VCaP (cell line): ENCODE results near the gene PDK2.

Experiments used
- H3K27ac ChIP-seq: fragments of 450-650 bp; 2 replicates; pipeline ENCODE4 v1.5.1; 2017
- TF ChIP-seq, protein P1 (sequence below): fragments of 450-650 bp; conservative IDR thresholded peaks from 2 replicates; pipeline ENCODE4 v1.5.1; 2017; ENCODE audit warnings: mild to moderate bottlenecking, moderate library complexity

The PDK2 gene

DNA sequence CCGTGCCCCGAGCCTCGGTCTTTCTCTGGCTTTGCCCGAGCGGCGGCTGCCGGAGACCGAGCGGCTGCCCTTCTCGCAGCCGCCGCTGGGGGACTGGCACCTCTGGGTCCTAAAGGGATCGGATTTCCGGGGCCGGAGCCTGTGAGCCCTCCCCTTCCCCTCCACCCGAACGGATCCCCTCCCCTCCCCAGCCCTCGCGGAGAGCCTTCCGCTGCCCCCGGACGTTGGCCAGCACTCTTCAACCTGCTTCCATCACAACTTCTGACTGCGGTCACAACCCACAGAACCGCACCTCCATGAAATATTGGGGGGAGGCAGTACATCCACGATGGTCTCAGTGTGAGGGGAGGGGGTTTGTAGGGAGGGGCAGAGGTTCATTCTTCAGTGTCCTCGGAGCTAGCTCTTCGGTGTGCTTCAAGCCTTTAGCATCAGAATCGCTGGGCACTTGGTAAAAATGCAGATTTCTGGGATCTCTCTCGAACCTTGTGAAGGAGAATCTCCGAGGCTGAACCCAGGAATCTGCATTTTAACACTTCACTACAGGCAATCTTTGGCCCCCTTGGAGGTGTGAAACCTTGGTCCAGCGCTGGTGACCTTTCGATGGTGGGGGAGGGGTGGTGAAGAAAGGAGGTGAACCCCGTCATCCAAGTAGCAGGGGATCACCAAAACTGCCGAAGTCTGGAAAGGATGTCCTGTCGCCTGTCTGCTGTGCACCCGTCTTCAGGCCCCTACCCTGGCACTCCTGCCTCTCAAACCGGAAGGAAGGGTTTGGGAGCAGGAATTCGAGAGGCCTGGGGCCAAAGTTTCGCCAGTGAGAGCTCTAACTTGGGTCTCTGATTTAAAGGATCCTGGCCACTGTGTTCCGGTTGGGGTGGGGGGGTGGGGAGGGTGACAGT lies 56.1 kb downstream of the PDK2 start:
- H3K27ac ChIP-seq, result peak overlapping the region; percentile 86
- TF ChIP-seq, protein P1, sequence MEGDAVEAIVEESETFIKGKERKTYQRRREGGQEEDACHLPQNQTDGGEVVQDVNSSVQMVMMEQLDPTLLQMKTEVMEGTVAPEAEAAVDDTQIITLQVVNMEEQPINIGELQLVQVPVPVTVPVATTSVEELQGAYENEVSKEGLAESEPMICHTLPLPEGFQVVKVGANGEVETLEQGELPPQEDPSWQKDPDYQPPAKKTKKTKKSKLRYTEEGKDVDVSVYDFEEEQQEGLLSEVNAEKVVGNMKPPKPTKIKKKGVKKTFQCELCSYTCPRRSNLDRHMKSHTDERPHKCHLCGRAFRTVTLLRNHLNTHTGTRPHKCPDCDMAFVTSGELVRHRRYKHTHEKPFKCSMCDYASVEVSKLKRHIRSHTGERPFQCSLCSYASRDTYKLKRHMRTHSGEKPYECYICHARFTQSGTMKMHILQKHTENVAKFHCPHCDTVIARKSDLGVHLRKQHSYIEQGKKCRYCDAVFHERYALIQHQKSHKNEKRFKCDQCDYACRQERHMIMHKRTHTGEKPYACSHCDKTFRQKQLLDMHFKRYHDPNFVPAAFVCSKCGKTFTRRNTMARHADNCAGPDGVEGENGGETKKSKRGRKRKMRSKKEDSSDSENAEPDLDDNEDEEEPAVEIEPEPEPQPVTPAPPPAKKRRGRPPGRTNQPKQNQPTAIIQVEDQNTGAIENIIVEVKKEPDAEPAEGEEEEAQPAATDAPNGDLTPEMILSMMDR, result peak; percentile 74

DNA sequence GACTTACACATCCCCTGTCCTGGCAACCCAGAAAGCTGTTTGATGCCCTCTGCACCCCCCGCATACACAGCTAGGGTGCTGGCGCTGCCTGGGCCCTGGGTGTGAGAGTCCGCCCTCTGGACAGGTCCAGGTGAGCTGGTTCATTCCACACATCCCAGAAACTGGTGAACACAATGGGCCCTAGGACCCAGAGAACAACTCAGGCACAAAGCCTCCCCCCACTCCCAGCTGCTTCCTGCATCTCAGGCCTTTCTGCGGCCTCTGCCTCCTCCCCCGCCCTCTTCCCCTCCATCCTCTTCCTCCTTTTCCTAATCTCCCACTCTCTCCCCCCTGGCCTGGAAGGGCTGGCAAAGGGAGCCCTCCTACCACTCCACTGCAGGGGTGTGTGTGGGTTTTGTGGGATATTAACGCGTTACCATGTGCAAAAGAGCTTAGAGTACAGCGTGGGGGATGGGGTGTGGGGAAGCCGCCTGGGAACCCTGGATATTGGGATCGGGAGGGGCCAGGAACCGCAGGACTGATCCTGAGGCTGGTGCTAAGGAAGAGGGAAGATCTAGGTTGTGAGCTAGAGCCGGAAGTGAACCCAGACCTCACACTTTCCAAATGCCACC lies 56.9 kb downstream of the PDK2 start:
- TF ChIP-seq, protein P1, result no peak
- peak overlapping the region; percentile 86; the same call in 1 of the 2 replicates for H3K27ac ChIP-seq

DNA sequence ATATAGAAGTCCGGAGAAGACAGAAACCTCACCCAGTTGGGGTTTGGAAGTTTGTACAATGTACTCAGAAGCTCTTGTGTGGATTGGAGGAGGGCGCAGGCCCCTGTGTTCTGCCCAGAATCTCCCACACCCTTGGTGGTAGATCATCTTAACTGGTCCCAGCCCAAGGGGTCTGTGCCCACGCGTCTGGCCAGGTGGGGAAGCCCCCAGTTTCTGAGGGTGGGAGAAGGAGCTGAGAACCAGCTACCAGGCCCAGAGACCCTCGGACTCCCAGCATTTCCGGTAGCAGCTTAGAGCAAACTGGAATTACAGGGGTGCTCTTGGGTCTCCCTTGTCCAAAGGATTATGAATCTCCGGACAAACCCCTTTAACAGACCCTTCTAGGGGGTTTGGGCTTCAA lies 57.6 kb downstream of the PDK2 start:
- TF ChIP-seq, protein P1, result no peak
- no peak overlapping the region for H3K27ac ChIP-seq

DNA sequence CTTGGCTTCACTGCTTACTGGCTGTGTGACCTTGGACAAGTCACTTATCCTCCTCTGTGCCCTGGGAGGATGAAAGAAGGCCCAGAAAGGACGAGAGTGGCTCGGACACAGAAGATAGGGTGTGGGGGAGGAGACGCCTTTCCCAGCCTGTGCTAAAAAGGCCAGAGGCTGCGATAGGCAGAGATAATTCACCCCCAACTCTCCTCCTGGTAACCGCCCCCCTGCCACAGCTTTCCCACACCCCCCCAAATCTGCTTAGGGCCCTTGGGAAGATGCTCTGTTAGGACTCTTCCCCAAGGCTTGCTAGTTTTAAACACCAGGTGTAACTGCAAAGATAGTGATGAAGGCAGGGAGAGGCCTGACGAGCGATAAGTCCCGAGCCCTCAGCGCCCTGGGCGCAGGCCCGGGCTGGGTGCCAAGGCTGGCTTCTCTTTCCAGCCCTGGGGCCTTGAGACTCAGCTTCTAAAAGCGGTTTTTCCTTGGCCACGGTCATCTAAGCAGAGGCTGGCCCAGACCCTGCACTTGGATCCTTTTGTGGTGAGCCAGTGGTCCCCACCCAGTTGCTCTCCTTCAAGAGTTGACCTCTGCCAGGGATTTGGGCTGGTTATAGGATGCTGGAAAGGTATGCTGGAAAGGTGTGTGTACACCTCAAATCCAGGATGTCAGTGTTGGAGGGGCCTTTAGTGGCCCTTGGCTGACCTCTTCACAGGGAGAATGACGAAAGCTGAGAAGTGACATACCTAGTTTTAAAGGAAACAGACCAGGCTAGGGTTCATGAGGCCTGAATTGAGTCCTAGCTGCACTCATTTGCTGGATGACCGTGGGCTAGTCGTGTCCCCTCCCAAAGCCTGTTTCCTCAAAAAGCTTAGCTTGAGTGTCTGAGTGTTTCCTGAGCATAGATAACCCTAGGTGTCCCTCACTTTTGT lies 58.8 kb downstream of the PDK2 start:
- TF ChIP-seq, protein P1, result no peak
- no peak overlapping the region for H3K27ac ChIP-seq

DNA sequence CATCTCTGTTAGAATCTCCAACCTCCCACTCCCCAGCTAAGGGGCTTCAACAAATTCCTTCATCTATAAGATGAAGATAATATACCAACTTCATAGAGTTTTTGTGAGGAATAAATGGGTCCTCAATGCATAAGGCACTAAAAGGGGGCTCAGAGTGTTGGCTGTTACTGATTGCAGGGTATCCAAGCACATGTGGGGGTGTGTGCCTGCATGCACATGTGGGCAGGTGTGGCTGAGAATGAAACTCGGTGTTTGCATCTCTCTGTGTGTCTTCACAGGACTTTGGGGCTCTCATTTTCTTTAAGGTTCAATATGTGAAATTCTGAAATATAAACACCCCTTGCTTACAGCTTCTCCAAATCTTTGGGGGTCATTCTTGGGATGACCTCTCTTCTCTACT lies 59.5 kb downstream of the PDK2 start:
- TF ChIP-seq, protein P1, result no peak
- no peak overlapping the region for H3K27ac ChIP-seq

DNA sequence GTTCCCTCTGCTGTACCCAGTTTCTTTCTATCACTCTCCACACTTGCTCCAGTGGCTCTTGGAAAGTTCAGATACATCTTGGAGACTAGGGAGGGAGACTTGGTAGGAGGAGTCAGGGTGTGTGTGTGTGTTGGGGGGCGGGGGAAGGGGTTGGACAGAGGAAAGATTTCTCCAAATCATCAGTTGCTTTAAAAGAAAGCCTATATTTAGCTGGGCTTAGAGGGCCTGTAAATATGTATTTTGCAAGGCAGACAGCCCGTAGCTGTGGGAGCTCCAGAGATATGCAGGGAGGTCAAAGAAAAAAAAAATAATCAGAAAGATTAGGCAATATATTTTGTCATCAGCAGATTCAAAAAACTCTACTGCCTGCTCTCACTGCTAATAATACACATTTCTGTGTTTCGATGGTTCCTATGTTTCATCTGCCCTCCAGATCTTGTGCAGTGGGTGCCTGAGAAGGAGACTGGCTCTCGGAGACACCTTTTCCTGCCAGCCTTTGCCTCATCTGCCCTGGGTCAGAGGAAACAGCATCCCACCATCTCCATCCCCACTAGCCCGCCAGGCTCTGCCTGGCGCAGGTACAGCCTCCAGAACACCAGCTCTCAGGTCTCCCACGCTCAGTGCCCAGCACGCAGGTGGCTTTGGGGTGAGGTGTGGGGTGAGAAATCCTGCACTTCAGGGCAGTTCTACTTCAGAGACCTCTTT lies 60.1 kb downstream of the PDK2 start:
- TF ChIP-seq, protein P1, result no peak
- H3K27ac ChIP-seq, result no peak overlapping the region
